Thymus (tissue), 14 donors: ENCODE results near the gene L3MBTL2. TPM values are rescaled to one million over a fixed set of nuclear protein-coding genes. Genes with fewer than 3 reads are reported as not detected.

Experiments
- DNase-seq, 9 donors: peaks; one replicate each; pipeline ENCODE4 v3.0.0-alpha.2; 2013; ENCODE audit warnings: low spot score in 9 of 9, low read depth in 6 of 9, missing footprints in 1 of 9
- H3K27ac ChIP-seq, 2 donors: one replicate each; pipeline ENCODE4 v1.5.1; 2013; ENCODE audit warnings: control low read depth in 1 of 2, low read depth in 1 of 2, low read length in 1 of 2, mild to moderate bottlenecking in 1 of 2, moderate library complexity in 1 of 2
- H3K27me3 ChIP-seq, 2 donors: one replicate each; pipeline ENCODE4 v1.5.1; 2013; ENCODE audit warnings: low read length in 1 of 2; ENCODE audit not compliant: control insufficient read depth in 2 of 2, insufficient read depth in 1 of 2
- H3K36me3 ChIP-seq, 2 donors: one replicate each; pipeline ENCODE4 v1.5.1; 2013; ENCODE audit warnings: low read length in 1 of 2, mild to moderate bottlenecking in 1 of 2, moderate library complexity in 1 of 2; ENCODE audit not compliant: control insufficient read depth in 2 of 2, insufficient read depth in 2 of 2
- H3K4me1 ChIP-seq, 2 donors: one replicate each; pipeline ENCODE4 v1.5.1; 2013; ENCODE audit warnings: low read length in 2 of 2; ENCODE audit not compliant: control insufficient read depth in 2 of 2, insufficient read depth in 2 of 2
- H3K4me3 ChIP-seq, 2 donors: one replicate each; pipeline ENCODE4 v1.5.1; 2013; ENCODE audit warnings: low read length in 2 of 2, control low read depth in 1 of 2, mild to moderate bottlenecking in 1 of 2
- H3K9me3 ChIP-seq, 2 donors: one replicate each; pipeline ENCODE4 v1.5.1; 2013; ENCODE audit warnings: low read length in 1 of 2, mild to moderate bottlenecking in 1 of 2; ENCODE audit not compliant: control insufficient read depth in 2 of 2, insufficient read depth in 1 of 2
- WGBS: extraction: QIAGEN DNeasy Blood & Tissue Kit; methylation state at CpG from one replicate; pipeline ENCODE4 v1.1.7; 2013; 5-methylcytosine and 5-hydroxymethylcytosine counted together
- long read RNA-seq, 10 donors: transcript quantifications; one replicate each; lab custom pipeline, GENCODE V29; 2026
- polyA plus RNA-seq: library from polyadenylated mRNA; stranded (reverse); fragments of 200-250 nt; gene quantifications from one replicate; pipeline ENCODE4 v1.2.3, GENCODE V29; 2013
- total RNA-seq: library from RNA; stranded (reverse); fragments of 120-200 nt; gene quantifications from one replicate; pipeline ENCODE4 v1.2.4, GENCODE V29; 2013
- donor health status: healthy.

The L3MBTL2 gene
- total RNA-seq (19.9 TPM), polyA plus RNA-seq (16.0 TPM)
- long read RNA-seq, donor 1: 0 reads
- long read RNA-seq, donor 2, transcript L3MBTL2-201 (17 exons, 3,296 nt): major isoform, 6 of 30 reads
- long read RNA-seq, donor 2, partial matches to known transcripts: 15 of 30 reads
- long read RNA-seq, donor 2, other reads (novel, unspliced or antisense): 7 of 30 reads
- long read RNA-seq, donor 3, partial matches to known transcripts: 19 of 22 reads
- long read RNA-seq, donor 3, other reads (novel, unspliced or antisense): 0 of 22 reads
- long read RNA-seq, donor 4, partial matches to known transcripts: 11 of 13 reads
- long read RNA-seq, donor 4, other reads (novel, unspliced or antisense): 0 of 13 reads
- long read RNA-seq, donor 5, partial matches to known transcripts: 5 of 8 reads
- long read RNA-seq, donor 5, other reads (novel, unspliced or antisense): 0 of 8 reads
- long read RNA-seq, donor 6, partial matches to known transcripts: 5 of 5 reads
- long read RNA-seq, donor 6, other reads (novel, unspliced or antisense): 0 of 5 reads
- long read RNA-seq, donor 7, partial matches to known transcripts: 0 of 2 reads
- long read RNA-seq, donor 7, other reads (novel, unspliced or antisense): 0 of 2 reads
- long read RNA-seq, donor 8: 0 reads
- long read RNA-seq, donor 9, partial matches to known transcripts: 0 of 3 reads
- long read RNA-seq, donor 9, other reads (novel, unspliced or antisense): 0 of 3 reads
- long read RNA-seq, donor 10, partial matches to known transcripts: 5 of 7 reads
- long read RNA-seq, donor 10, other reads (novel, unspliced or antisense): 0 of 7 reads

DNA sequence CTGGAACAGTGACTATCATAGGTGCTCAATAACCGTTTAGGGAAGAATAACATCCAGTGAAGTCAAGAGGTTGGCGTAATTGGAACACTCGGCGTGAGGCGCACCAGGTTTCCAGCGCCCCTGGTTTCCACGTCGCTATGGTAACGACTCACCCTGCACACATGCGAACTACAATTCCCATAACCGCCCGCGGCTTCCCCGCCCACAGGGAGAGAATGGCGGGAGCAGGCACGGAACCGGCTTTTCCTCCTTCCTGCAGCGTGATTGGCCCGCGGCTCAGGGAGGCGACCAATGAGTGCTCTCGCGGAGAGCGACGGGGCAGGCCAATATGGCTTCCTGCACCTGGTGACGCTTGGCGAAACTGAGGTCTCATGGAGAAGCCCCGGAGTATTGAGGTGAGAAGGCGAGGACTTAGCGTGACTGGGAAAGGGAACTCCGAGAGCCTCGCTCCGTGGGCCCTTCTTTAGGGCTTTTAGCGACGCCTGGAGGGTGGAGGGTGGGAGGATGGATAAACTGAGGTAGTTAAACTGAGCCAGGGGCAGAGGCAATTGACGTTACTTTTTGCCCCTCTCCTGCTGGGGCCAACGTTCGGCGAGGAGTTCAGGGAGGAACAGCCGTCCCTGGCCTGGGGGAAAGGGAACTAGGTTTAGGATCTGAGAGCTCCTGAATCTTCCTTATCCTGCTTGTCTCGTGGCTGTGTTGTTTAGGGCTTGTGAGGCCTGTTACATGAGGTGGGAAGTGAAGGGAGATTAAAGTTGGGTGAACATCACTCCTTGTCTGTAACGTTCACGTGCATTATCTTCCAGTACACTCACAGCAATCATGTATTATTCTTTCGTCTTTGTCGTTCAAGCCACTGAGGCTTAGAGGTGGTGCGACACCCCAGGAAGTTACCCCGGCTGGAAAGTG lies at the start of gene L3MBTL2:
Gene L3MBTL2, plus strand, starts transcription at position 321 of the 909 bp plus-strand sequence. Its CDS starts 51 bp downstream, at position 372.
- Histone ChIP-seq H3K27me3 (peaks cover 0 to 12% of the 10 kb centered on the region in 2 donors), H3K36me3 (peaks cover 0 to 11% of the 10 kb centered on the region in 2 donors), H3K9me3 (no peaks in the 10 kb centered on the region), H3K4me1 (peaks cover 11 to 12% of the 10 kb centered on the region in 2 donors), H3K4me3 (peak within 1 kb of the TSS; percentile 68 to 73), H3K27ac (peak within 1 kb of the TSS; percentile 83 to 85)
- DNase-seq: peak; percentile 92 to 99 (median 98)
- WGBS: 3% methylated on average over 47 of the region's 47 CpGs

DNA sequence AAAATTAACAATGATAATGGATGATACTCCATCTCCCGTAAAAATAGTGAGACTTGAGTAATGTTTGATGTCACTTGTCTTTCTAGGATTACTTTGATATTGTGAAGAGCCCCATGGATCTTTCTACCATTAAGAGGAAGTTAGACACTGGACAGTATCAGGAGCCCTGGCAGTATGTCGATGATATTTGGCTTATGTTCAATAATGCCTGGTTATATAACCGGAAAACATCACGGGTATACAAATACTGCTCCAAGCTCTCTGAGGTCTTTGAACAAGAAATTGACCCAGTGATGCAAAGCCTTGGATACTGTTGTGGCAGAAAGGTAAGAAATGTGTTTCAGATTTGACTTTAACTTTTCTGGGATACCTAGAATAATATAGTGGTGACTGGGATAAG lies 48.0 kb upstream of the L3MBTL2 start:
- WGBS: 96% methylated on average over 4 of the region's 4 CpGs
- DNase-seq: no peak
- peaks cover 66 to 98% of the 10 kb centered on the region in 2 donors for H3K36me3 ChIP-seq
- no peaks in the 10 kb centered on the region for H3K4me1 ChIP-seq
- no peaks in the 10 kb centered on the region for H3K27me3 ChIP-seq
- H3K9me3 ChIP-seq: no peaks in the 10 kb centered on the region
- H3K4me3 ChIP-seq: no peak overlapping the region
- no peak overlapping the region for H3K27ac ChIP-seq

DNA sequence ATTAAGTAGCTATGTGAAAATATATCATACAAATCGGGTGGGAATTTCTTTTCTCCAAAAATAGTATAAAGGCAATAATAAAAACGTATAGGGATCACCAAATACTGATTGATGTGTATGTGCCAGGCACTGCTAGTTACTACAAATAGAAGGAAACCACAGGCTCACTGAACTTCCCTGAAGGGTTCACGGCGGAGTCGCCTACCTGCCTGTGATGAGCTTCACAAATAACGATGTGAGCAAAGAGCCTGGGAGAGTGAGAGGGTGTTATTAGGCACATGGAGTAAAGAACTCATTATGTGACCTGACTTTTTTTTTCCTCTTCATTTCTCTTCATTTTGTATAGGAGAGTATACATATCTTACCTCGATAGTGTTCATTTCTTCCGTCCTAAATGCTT lies 36.0 kb upstream of the L3MBTL2 start:
- Histone ChIP-seq H3K36me3 (peaks cover 61 to 86% of the 10 kb centered on the region in 2 donors), H3K4me1 (no peaks in the 10 kb centered on the region), H3K27me3 (no peaks in the 10 kb centered on the region), H3K9me3 (no peaks in the 10 kb centered on the region), H3K27ac (no peak overlapping the region), H3K4me3 (no peak overlapping the region)
- no peak for DNase-seq
- 97% methylated on average over 8 of the region's 8 CpGs for WGBS

DNA sequence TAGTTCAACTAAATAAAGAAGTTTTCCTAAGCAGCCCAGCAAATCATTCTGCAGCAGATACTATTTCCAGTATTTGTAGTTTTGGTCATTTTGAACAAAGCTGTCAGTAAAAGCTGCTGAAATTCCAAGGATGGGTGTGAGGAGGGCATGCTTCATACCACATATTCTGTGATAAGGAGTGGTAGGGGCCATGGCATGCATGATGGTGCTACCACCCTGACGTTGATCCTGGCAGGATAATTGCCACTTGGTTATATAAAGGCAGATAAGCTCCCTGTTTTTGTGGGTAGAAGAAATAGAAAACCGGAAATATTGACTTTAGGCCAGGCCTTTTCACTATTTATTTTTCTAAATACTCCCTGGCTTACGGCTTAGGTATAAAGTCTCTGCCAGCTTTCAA lies 33.1 kb upstream of the L3MBTL2 start:
- Histone ChIP-seq H3K4me1 (no peaks in the 10 kb centered on the region), H3K9me3 (no peaks in the 10 kb centered on the region), H3K27ac (no peak overlapping the region), H3K36me3 (peaks cover 71 to 92% of the 10 kb centered on the region in 2 donors), H3K4me3 (no peak overlapping the region), H3K27me3 (no peaks in the 10 kb centered on the region)
- 96% methylated on average over 3 of the region's 3 CpGs for WGBS
- no peak for DNase-seq

DNA sequence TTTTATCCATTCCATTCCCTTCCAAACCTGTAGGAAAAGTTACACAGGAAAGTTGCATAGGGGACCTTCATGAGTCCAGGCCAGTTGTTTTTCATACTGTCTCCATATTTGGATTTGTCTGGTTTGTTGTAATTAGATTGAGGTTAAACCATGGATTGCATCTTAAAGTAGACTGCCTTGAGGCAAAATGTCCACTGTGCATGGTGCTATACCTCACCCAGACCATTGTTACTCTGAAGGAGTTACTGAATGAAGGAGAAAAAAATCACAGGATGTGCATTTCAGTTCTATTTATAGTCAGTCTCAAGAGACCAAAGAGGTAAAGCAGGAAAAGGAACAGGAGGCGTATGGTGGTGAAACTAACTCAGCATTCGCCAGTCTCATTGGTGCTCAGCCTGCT lies 29.6 kb upstream of the L3MBTL2 start:
- Histone ChIP-seq H3K27me3 (no peaks in the 10 kb centered on the region), H3K27ac (no peak overlapping the region), H3K4me1 (no peaks in the 10 kb centered on the region), H3K9me3 (no peaks in the 10 kb centered on the region), H3K4me3 (no peak overlapping the region), H3K36me3 (peaks cover 73 to 91% of the 10 kb centered on the region in 2 donors)
- DNase-seq: peak in 4 of 9 donors; percentile 2 to 33 (median 12)
- WGBS: 81% methylated on average over 2 of the region's 2 CpGs

DNA sequence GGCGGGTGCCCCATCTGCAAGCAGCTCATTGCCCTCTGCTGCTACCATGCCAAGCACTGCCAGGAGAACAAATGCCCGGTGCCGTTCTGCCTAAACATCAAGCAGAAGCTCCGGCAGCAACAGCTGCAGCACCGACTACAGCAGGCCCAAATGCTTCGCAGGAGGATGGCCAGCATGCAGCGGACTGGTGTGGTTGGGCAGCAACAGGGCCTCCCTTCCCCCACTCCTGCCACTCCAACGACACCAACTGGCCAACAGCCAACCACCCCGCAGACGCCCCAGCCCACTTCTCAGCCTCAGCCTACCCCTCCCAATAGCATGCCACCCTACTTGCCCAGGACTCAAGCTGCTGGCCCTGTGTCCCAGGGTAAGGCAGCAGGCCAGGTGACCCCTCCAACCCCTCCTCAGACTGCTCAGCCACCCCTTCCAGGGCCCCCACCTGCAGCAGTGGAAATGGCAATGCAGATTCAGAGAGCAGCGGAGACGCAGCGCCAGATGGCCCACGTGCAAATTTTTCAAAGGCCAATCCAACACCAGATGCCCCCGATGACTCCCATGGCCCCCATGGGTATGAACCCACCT lies 28.0 kb upstream of the L3MBTL2 start:
- no peak for DNase-seq
- Histone ChIP-seq H3K4me3 (no peak overlapping the region), H3K9me3 (peaks cover 0 to 3% of the 10 kb centered on the region in 2 donors), H3K36me3 (peaks cover 61 to 77% of the 10 kb centered on the region in 2 donors), H3K4me1 (no peaks in the 10 kb centered on the region), H3K27ac (no peak overlapping the region), H3K27me3 (no peaks in the 10 kb centered on the region)
- 98% methylated on average over 15 of the region's 15 CpGs for whole genome bisulfite sequencing

DNA sequence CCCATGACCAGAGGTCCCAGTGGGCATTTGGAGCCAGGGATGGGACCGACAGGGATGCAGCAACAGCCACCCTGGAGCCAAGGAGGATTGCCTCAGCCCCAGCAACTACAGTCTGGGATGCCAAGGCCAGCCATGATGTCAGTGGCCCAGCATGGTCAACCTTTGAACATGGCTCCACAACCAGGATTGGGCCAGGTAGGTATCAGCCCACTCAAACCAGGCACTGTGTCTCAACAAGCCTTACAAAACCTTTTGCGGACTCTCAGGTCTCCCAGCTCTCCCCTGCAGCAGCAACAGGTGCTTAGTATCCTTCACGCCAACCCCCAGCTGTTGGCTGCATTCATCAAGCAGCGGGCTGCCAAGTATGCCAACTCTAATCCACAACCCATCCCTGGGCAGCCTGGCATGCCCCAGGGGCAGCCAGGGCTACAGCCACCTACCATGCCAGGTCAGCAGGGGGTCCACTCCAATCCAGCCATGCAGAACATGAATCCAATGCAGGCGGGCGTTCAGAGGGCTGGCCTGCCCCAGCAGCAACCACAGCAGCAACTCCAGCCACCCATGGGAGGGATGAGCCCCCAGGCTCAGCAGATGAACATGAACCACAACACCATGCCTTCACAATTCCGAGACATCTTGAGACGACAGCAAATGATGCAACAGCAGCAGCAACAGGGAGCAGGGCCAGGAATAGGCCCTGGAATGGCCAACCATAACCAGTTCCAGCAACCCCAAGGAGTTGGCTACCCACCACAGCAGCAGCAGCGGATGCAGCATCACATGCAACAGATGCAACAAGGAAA lies 27.3 kb upstream of the L3MBTL2 start:
- H3K36me3 ChIP-seq: peaks cover 57 to 70% of the 10 kb centered on the region in 2 donors
- H3K27ac ChIP-seq: no peak overlapping the region
- WGBS: 97% methylated on average over 9 of the region's 9 CpGs
- no peak overlapping the region for H3K4me3 ChIP-seq
- H3K4me1 ChIP-seq: no peaks in the 10 kb centered on the region
- no peak for DNase-seq
- no peaks in the 10 kb centered on the region for H3K27me3 ChIP-seq
- peaks cover 0 to 3% of the 10 kb centered on the region in 2 donors for H3K9me3 ChIP-seq
